Measurements from ENCODE around the gene SLC9A7.

GRCh38 chrX:46686003-46686645 is 72.8 kb downstream of the SLC9A7 start:
- TF ChIP-seq RBFOX2 (IDR thresholded peaks at IDR 0.05; ENCODE audit: low read depth, low read length) (no peak), SIN3B (IDR thresholded peaks at IDR 0.05; ENCODE audit: low read length) (no peak), SPEN (CRISPR knock-in tag; IDR thresholded peaks at IDR 0.05; ENCODE audit: low read depth) (no peak), CREB3 (CRISPR knock-in tag; IDR thresholded peaks at IDR 0.05) (no peak), ZMYM2 (CRISPR knock-in tag; IDR thresholded peaks at IDR 0.05) (no peak), FOXA3 (CRISPR knock-in tag; IDR thresholded peaks at IDR 0.05) (no peak), ZBTB8A (CRISPR knock-in tag; IDR thresholded peaks at IDR 0.05; ENCODE audit: borderline replicate concordance, low read depth) (no peak)
- TF ChIP-seq, protein P1, sequence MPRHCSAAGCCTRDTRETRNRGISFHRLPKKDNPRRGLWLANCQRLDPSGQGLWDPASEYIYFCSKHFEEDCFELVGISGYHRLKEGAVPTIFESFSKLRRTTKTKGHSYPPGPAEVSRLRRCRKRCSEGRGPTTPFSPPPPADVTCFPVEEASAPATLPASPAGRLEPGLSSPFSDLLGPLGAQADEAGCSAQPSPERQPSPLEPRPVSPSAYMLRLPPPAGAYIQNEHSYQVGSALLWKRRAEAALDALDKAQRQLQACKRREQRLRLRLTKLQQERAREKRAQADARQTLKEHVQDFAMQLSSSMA (CRISPR knock-in tag; IDR thresholded peaks at IDR 0.05), result no peak

Data from HepG2 (cell line).